CD4-positive, alpha-beta T cell treated with Interleukin-21 for 1 hour (primary cell): ENCODE results near the gene RAB28.

Experiments used
- DNase-seq: peaks from one replicate; pipeline ENCODE4 v3.0.0-alpha.2; 2020

Gene RAB28

GRCh38 chr4:13504374-13504773, 20.2 kb upstream of the RAB28 start:
- no peak for DNase-seq

- no peak for DNase-seq
Measured at GRCh38 chr4:13498469-13498868, 14.3 kb upstream of the RAB28 start.

DNA sequence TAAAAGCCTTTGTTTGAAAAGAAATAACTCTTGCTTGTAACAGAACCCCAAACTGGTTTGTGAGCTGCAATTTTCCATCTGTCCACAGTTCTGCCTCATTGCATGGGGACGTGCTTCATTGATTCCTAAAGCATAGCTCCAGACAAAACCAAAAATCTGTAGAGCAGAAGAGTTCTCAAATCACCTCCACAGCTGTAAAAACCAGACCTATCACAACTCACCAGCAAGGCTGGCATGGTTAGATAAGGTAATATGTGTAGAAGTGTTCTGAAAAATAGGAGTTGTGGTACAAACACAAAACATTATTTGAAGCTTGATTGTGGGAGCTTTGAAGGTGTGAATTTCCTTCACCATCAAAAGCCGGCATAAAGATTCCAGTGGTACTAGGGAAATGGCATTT, 12.5 kb upstream of the RAB28 start:
- no peak for DNase-seq

DNA sequence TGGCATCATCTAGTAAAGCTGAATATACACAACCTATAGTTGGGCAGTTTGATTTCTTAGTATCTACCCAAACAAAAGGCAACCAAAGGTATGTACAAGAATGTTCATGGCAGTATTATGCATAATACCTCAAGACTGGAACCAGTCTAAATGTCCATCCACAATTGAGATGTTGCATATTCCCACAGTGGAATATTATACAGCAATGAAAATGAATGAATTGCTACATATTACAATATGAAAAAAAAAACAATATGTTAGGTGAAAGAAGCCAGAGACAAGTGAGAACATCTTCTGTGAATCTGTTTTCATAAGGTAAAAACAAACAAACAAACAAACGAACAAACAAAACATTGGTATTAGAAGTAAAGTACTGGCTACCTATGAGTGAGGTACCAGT, 11.6 kb upstream of the RAB28 start:
- no peak for DNase-seq

GRCh38 chr4:13493793-13494192, 9.7 kb upstream of the RAB28 start:
- DNase-seq: no peak

GRCh38 chr4:13492747-13493146, 8.6 kb upstream of the RAB28 start:
- DNase-seq: no peak

DNA sequence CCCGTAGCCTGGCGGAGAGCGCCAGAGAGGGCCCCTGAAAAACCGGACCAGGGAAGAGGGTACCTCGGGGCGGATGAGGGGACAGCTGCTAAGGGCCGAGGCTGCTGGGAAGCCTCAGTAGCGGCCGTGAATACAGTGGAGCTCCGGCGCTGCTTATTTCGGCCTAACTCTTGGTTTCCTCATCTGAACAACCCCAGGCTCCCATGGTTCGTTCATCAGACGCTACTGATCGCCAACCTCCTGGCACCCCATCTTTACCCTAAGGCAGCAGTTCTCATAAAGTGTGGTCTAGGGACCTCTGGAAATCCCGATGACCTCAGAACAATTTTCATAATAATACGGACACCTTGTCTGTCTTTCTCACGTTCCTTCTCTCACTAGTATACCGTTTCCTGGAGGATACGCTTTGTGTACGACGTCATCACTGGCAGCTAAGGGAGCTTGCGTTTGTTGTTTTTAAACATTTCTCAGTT, 645 bp upstream of the RAB28 start:
- peak; percentile 73 for DNase-seq

DNA sequence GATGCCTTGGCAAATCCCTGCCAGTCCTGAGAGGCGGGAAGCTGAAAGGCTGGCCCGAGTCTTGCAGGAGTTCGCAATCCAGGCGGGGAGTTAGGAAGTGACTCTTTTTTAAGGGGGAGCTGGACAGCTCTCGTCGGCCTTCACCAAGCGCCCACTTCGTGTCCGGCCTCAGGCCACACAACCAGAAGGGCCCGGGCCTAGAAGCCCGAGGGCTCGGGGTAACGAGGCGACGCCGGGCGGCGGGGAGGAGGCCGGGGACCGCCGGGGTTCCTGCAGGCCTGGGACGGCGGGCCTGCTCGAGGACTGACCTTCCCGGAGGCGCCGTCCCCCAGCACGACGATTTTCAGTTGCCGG, 395 bp downstream of the RAB28 start:
- peak; percentile 32 for DNase-seq

DNA sequence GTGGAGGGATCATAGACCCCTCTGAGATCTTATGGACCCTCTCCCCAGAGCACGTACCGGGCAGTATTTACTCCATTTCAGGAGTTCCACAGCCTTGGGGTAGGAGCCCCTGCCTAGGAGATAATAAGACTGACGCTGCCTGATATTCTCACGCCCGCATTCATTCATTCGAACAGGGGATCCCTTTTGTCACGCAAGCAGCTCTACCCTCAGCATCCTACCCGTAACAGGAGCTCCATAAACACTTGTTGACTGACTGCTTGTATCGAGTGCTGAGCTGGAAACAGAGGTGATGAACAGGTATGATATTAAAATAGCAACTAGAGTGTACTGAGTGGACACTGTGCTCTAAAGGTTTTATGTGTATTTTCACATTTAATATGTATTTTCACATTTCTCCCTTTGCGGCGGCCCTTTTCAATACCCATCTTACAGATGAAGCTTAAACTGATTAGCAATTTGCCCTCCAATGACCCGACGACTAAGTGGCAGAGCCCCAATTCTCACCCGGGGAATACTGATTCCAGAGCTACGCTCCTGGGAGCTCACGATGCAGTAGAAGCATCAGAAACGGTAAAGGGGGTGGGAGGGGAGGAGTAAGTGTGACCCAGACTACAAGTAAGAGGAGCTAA, 888 bp downstream of the RAB28 start:
- no peak for DNase-seq

DNA sequence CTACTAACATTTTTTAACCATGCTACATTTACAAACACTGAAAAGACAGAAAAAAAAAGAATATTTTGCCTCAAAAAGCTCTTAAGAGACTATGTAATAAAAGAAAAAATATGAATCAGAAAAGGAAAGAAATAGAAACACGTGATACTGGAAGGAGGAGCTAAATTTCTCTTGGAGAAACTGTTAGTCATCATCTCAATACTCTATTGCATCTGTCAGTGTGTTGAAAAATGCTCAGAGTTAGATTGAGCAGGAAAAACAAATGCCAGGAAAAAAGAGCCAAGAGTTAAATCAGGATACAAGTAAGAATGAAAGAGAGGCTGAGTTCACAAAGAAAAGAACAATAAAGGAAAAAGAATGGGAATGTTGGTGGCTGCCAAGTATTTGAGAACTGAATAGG, 2.6 kb downstream of the RAB28 start:
- no peak for DNase-seq

DNA sequence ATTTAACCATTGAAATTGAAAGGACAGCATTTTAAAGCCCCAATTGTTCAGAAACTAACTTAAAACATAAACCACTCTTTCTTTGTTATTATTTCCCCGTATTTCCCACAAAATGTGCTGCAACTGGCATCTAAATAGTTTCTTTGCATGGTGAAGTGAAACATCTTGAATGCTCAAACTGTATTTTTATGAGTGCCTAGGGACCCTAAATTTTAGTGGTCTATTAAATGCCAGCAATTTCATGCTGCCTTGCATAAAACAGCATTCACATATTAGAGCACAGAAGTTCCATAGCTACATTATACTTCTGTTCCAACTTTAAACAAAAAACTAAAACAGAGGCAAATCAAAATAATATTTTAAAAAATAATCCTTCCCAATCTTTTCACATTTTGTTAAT, 5.4 kb downstream of the RAB28 start:
- DNase-seq: no peak

DNA sequence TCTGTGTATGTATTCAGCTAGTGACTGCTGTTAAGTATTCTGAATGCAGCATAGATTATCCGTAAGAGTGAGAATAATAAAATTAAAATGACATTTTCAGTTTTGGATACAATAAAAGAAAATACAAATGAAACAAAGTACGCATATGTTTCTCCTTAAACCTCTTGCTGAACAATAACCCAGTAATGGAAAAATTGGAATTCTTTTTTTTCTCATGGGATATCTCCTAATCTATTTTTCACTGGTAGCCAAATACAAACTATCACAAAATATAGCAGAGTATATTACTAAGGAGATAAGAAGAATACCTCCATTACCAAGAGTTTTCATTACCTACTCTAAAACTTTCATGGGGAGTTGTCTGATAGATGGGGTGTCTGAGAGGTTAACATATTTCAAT, 6.0 kb downstream of the RAB28 start:
- DNase-seq: no peak

GRCh38 chr4:13476915-13477314, 7.2 kb downstream of the RAB28 start:
- DNase-seq: no peak

DNA sequence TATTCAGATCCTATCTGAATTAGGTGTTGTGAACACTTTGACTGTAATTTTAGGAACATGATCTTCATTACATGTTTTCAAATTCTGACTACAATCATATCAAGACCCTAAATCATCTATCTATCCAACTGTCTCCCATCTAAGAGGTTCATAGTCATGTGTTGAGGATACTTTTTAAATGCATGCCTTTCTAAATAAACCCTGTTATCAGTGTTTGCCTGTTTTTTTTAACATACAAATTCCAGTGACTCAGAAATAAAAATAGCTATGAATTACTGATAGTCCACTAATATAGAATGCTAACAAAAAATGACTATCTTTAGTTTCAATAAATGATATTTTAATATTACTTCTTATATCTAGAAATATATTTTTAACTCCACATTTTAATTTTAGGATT, 8.0 kb downstream of the RAB28 start:
- no peak for DNase-seq

GRCh38 chr4:13471400-13471799, 12.7 kb downstream of the RAB28 start:
- no peak for DNase-seq

- no peak for DNase-seq
Measured at GRCh38 chr4:13470379-13470778, 13.8 kb downstream of the RAB28 start.

GRCh38 chr4:13464973-13465372, 19.2 kb downstream of the RAB28 start:
- no peak for DNase-seq

- no peak for DNase-seq
Measured at GRCh38 chr4:13464543-13464942, 19.6 kb downstream of the RAB28 start.

GRCh38 chr4:13461191-13461905, 22.8 kb downstream of the RAB28 start:
- no peak for DNase-seq

- no peak for DNase-seq
Measured at GRCh38 chr4:13455411-13455810, 28.7 kb downstream of the RAB28 start.

DNA sequence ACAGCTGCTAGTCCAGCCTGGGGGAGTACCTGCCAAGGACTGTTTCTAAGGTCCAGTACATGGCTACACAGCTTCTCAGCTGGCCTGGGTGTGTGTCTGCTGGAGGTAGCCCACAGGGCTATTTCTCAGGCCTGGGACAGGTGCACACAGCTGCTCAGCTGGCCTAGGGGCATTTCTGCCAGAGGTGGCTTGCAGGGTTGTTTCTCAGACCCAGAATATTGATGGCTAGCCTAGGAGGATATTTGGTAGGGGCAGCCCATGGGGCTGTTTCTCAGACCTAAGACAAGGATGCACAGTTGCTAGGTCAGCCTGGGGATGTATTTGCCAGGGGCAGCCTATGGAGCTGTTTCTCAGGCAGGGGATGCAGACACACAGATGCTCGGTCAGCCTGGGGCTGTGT, 29.4 kb downstream of the RAB28 start:
- DNase-seq: no peak

DNA sequence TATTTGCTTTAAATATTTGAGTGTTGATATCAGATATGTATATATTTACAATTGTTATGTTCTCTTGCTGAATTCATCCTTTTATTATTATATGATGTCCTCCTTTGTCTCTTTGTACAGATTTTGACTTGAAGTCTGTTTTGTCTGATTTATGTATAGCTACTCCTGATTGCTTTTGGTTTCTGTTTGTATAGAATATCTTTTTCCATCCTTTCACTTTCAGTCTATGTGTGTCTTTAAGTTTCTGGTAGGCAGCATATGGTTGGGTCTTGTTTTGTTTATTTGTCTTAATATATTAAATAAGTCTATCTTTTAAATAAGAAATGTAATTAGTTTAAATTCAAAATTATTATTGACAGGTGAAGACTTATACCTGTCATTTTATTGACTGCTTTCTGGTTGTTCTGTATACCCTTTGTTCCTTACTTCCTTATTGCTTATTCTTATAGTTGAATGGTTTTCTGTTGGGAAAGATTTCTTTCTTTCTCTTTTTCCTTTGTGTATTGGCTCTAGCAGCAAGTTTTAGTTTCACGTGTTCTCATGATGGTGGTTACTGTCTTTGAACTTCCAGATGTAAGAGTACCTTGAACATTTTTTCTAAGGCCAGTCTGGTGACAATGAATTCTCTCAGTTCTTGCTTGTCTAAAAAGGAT, 31.1 kb downstream of the RAB28 start:
- DNase-seq: peak; percentile 2

DNA sequence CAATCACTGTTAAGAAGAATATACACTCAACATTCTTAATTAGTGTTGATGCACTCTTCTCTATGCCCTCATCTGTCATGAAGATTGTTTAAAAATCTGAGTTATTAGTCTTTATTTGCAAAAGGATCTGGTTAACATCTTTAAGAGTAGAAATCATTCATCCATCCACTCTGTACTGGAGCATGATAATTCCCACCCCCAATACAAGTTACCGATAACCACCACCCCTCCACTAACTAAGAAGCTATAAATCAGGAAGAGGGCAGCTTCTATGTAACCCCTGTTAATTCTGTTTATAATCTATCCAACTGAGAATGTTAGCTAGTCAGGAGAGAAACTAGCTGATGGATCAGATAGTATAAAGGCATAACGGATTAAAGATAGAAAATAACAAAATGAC, 34.5 kb downstream of the RAB28 start:
- DNase-seq: no peak
